Fibroblast of pulmonary artery (primary cell): ENCODE data around the gene EID3.
"Not testable (repeated sequence)": the region's sequence is repeated elsewhere in the genome, so short reads cannot be mapped to it uniquely, and the experiment has no call there.

Experiments used
- DNase-seq: peaks from one replicate; pipeline ENCODE4 v3.0.0-alpha.2; 2010; ENCODE audit warnings: low read depth
- H3K4me3 ChIP-seq: replicated peaks from 2 replicates; pipeline ENCODE4 v1.5.1; 2011; ENCODE audit warnings: low read depth, mild to moderate bottlenecking, control low read depth, low read length, moderate library complexity
- CTCF ChIP-seq: IDR thresholded peaks from 2 replicates; pipeline ENCODE4 v1.5.1; 2011; ENCODE audit warnings: mild to moderate bottlenecking, control low read depth, low read length, inconsistent platforms; ENCODE audit errors: missing control alignments

Gene EID3

GRCh38 chr12:104329707-104330532, 26.4 kb downstream of the EID3 start:
- no peak for TF ChIP-seq CTCF
- no peak for DNase-seq
- H3K4me3 ChIP-seq, result no peak overlapping the region

GRCh38 chr12:104331376-104331775, 27.8 kb downstream of the EID3 start:
- no peak for TF ChIP-seq CTCF

GRCh38 chr12:104332273-104332672, 28.7 kb downstream of the EID3 start:
- not testable (repeated sequence) for H3K4me3 ChIP-seq, DNase-seq

More at GRCh38 chr12:104331376-104331775, 27.8 kb downstream of the EID3 start:
- no peak overlapping the region for H3K4me3 ChIP-seq
- no peak for DNase-seq

GRCh38 chr12:104333692-104334255, 30.2 kb downstream of the EID3 start:
- H3K4me3 ChIP-seq, result no peak overlapping the region

GRCh38 chr12:104334581-104334980, 31.0 kb downstream of the EID3 start:
- no peak overlapping the region for H3K4me3 ChIP-seq
- TF ChIP-seq CTCF, result no peak
- peak; percentile 40 for DNase-seq

More at GRCh38 chr12:104333692-104334255, 30.2 kb downstream of the EID3 start:
- TF ChIP-seq CTCF, result no peak
- DNase-seq, result no peak

GRCh38 chr12:104336115-104336514, 32.6 kb downstream of the EID3 start:
- TF ChIP-seq CTCF, result no peak
- H3K4me3 ChIP-seq, result no peak overlapping the region
- DNase-seq, result no peak

- no peak overlapping the region for H3K4me3 ChIP-seq
- TF ChIP-seq CTCF, result no peak
- DNase-seq, result no peak
These were observed 33.6 kb downstream of the EID3 start for GRCh38 chr12:104337030-104337558.
